GM21390 (cell line): ENCODE data around the gene FPR3.
"Not testable (repeated sequence)": the region's sequence is repeated elsewhere in the genome, so short reads cannot be mapped to it uniquely, and the experiment has no call there.

Experiments used
- ATAC-seq: cut with Tn5 transposase; IDR thresholded peaks from one replicate; pipeline ENCODE4 v1.9.1; 2021; ENCODE audit not compliant: unreplicated experiment

The FPR3 gene

GRCh38 chr19:51783372-51783771, 11.6 kb upstream of the FPR3 start:
- no peak for ATAC-seq

GRCh38 chr19:51784109-51784785, 10.7 kb upstream of the FPR3 start:
- no peak for ATAC-seq

DNA sequence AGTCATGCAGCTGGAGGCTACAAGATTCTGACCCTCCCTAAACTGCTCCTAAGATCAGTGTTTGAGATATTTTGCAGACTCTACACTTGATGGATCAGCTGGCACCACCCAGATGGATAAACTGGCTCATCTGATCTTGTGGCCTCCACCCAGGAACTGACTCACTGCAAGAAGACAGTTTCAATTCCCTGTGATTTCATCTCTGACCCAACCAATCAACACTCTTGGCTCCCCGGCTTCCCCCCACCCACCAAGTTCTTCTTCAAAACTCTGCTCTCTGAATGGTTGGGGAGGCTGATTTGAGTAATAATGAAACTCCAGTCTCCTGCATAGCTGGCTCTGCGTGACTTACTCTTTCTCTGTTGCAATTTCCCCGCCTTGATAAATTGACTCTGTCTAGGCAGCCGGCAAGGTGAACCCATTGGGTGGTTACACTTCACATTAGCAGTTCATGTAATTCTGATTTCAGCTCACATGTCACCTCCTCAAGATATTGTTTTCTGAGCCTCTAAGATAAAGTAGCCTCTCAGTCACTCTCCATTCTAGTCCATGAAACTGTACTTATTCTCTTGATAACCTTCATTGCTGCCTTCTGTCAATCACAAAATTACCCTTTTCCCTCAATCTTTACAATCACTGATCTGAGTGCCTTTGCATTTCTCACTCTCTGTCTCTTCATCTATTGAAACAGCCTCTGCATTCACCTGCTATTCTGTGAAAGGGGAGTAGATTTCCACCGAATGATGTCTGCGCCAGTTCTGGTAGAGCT, 9.9 kb upstream of the FPR3 start:
- ATAC-seq = no peak

DNA sequence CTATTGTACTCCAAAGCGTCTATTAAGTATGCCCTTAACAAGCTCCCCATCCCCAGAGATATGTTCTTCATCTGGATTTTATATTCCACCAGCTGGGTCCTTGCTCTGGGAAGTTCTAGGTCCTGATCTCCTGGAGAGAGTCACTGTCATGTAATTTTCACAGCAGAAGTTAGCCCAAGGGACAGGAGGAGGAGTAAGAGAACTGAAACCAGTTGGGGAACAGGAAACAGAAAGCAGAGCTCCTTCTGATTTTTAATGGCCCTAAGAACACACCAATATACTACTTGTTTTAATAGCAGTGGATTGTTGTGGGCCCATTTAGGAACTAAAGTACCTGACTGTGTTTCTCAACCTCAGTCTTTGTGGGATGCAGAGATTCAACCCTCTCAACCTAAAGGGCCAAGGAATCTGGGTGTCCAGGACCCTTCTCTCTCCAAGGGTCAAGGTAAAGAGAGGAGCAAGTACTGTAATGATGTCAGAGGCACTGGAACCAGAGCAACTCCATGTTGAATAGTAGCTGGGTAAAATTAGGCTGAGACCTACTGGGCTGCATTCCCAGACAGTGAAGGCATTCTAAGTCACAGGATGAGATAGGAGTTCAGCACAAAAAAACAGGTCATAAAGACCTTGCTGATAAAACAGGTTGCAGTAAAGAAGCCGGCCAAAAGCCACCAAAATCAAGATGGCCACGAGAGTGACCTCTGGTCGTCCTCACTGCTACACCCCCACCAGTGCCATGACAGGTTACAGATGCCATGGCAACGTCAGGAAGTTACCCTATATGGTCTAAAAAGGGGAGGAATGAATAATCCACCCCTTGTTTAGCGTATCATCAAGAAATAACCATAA, 8.1 kb upstream of the FPR3 start:
- ATAC-seq = no peak

DNA sequence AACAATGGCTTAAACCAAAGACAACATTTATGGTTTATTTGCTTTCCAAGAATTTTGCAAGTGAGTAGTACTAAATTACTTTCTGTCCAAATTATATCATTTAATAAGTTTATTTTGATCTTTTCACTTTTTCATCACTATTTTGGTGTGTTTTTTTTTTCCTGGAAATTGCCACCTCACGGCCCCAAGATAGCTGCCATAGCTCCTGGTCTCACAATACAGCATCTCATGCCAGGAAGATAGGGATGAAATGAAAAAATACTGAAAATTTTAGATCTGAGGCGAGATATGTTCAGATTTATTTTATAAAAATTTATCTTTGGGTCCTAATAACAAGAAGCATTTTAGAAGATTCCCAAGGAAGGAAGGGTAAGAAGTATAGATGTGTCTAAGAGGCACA, 6.9 kb upstream of the FPR3 start:
- no peak for ATAC-seq

DNA sequence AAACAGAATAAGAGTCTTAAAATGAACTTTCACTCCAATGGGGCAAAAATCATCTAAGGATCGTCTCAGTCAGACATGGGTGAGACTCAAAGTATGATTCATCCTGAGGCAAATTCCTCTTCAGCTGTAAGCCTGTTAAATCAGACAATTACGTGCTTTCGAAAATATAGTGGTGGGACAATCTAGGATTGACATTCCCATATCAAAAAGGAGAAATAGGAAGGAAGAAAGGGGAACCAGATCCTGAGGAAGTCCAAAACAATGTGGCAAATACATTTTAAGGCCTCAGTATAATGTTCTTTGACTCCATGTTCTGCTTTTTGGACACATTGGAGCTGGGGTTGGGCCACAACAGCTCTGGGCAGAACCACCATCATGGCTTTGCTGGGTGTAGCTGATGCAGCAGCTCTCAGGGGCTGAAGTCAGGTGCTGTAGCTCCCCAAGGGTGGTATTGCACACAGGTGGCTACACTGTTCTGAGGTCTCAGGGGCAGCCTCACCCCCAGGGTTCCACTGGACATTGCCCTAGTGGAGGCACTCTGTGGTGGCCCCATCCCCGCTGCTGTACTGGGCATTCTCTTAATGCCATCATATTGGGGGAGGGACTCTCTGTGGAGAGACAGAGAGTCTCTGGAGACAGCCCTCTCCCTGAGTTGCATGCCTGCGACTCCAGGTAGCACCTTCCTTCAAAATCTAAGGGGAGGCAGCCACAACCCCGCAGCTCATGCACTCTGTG, 5.7 kb upstream of the FPR3 start:
- no peak for ATAC-seq

- ATAC-seq = no peak
Observed at GRCh38 chr19:51792932-51793331, 2.0 kb upstream of the FPR3 start.

GRCh38 chr19:51793994-51794393, 963 bp upstream of the FPR3 start:
- ATAC-seq = no peak

DNA sequence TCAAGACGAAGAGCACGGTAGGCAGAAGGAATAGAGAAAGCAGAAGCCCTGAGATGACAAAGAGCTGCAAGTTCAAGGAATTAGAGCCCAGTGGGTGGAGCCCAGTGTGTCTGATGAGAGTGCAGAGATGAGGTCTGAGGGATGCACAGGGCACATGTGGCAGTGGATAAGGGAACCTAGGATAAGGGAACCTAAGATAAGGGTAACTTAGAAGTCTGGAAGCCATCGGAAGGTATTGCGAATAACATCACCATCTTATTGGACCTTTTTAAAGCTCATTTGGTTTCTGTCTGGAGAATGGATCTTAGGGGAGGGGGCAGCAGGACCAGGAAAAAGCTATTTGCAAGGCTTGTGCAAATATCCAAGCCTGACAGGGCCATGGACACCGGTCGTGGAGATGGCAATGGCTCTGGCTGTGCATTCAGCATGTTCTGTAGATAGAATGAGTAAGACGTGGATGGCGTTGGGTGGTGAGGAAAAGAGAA, 1.3 kb downstream of the FPR3 start:
- no peak for ATAC-seq

- ATAC-seq = no peak
Observed at GRCh38 chr19:51797480-51797879, 2.5 kb downstream of the FPR3 start.

GRCh38 chr19:51798062-51798461, 3.1 kb downstream of the FPR3 start:
- no peak for ATAC-seq

- ATAC-seq = no peak
Observed at GRCh38 chr19:51799034-51799773, 4.2 kb downstream of the FPR3 start.

- ATAC-seq = no peak
Observed at GRCh38 chr19:51799774-51800472, 5.0 kb downstream of the FPR3 start.

- no peak for ATAC-seq
Observed at GRCh38 chr19:51800473-51801244, 5.7 kb downstream of the FPR3 start.

DNA sequence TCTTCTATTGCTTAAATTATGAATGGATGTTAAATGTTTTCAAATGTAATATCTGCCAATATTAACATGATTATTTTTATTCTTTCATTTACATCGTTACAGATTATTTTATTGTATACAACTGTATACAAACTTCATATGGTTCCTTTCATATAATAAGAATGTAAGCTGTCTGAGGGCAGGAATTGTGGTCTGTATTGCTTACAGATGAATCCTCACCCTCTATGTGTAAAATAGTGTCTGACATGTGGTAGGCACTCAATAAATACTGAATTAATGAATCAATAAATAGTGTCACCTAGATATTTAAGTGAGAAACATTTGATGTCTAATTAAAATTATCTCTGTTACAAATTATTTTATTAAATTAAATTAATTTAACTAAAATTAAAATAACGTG, 7.8 kb downstream of the FPR3 start:
- ATAC-seq = no peak

DNA sequence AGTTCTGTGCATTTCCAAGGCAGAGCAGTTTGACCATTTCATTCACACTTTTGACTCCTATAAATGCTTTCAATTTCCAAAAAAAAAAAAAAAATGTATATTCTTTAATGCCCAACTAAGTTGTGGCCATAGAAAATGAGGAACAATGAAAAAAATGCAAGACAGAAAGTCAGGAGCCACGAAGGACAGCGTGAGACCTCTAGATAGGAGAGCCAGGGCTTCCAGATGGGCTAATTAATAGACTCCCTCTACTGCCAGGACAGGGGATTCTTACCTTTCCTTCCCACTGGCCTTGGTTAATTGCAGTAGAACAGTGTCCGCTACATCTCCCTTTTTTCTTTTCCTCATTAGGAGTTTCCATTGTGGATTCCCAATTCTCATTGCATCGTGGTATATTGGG, 8.6 kb downstream of the FPR3 start:
- no peak for ATAC-seq

GRCh38 chr19:51803967-51804366, 9.0 kb downstream of the FPR3 start:
- ATAC-seq = no peak

DNA sequence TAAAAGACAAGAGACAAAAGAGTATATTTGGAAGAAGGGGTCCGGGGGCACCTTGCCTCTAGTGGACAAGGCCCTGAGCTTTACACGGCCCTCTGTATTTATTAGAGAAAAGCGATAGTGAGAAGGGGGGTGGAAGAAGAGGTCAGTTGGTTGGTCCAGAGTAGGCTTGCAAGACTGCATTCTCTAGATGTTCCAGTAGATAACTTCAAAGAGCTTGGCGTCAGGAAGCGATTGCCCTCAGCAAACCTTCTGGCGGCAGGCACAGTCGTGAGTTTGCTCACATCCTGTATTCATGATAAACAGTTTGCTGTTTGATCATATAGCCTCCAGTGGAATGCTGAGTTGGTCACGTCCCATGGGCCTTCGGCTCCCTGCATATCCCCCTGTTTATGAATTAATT, 9.8 kb downstream of the FPR3 start:
- not testable (repeated sequence) for ATAC-seq

DNA sequence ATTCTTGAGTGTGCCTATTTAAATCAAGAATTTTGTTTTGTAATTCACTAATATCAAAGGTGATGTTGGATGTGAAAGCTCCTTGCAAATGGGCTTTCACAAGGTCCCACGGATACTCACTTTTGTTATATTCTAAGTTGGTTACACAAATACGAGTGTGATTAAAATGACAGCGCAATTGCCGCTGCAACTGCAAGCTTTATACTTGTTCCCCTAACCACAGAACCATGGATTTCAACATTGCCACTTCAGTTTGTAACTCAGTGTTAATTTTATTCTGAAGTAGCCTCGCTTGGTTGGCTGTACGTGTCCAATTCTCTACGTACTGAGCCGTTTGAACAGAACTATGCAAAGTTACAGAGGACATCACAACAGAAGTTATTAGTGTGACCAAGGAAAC, 10.4 kb downstream of the FPR3 start:
- ATAC-seq = not testable (repeated sequence)
